Body of pancreas (tissue), 4 donors: Measurements from ENCODE around the gene ZNF605.

Experiments
- POLR2A ChIP-seq, 3 donors: fragments of 450-650 bp; IDR thresholded peaks; one replicate each; pipeline ENCODE4 v1.6.1; 2016; ENCODE audit warnings: antibody characterized with exemption in 3 of 3, mild to moderate bottlenecking in 2 of 3
- TF ChIP-seq, protein P1 (sequence below), 7 experiments: fragments of 450-650 bp in 4 of 7; fragments of 200-600 bp in 3 of 7; sonication (generic) in 3 of 7; IDR thresholded peaks; one replicate each; pipeline ENCODE4 v1.5.1; 2016 to 2019; ENCODE audit warnings: antibody characterized with exemption in 7 of 7

DNA sequence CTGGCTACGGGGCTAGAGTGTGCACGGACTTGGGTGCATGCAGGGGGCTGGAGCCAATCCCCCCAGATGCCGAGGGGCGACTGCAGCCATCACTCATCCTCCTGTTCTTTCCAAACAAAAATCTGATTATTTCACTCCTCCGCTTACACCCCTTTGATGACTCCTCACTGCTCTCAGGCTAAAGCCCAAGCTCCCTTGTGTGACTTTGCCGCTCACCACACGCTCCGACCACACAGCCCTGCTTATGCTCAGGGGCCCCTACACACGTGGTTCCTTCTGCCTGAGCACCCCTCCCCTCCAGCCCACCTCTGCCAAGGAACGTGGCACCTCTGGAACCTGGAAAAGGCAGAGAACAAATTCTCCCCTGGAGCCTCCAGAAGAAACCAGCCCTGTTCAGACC lies 82.4 kb downstream of the ZNF605 start:
- TF ChIP-seq, protein P1, sequence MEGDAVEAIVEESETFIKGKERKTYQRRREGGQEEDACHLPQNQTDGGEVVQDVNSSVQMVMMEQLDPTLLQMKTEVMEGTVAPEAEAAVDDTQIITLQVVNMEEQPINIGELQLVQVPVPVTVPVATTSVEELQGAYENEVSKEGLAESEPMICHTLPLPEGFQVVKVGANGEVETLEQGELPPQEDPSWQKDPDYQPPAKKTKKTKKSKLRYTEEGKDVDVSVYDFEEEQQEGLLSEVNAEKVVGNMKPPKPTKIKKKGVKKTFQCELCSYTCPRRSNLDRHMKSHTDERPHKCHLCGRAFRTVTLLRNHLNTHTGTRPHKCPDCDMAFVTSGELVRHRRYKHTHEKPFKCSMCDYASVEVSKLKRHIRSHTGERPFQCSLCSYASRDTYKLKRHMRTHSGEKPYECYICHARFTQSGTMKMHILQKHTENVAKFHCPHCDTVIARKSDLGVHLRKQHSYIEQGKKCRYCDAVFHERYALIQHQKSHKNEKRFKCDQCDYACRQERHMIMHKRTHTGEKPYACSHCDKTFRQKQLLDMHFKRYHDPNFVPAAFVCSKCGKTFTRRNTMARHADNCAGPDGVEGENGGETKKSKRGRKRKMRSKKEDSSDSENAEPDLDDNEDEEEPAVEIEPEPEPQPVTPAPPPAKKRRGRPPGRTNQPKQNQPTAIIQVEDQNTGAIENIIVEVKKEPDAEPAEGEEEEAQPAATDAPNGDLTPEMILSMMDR (IDR thresholded peaks at IDR 0.05): no peak
- no peak for TF ChIP-seq POLR2A (IDR thresholded peaks at IDR 0.05)
